ENCODE results near the gene NID1.

GRCh38 chr1:236112332-236112627 is 47.4 kb upstream of the NID1 start:
- TF ChIP-seq, protein P1, sequence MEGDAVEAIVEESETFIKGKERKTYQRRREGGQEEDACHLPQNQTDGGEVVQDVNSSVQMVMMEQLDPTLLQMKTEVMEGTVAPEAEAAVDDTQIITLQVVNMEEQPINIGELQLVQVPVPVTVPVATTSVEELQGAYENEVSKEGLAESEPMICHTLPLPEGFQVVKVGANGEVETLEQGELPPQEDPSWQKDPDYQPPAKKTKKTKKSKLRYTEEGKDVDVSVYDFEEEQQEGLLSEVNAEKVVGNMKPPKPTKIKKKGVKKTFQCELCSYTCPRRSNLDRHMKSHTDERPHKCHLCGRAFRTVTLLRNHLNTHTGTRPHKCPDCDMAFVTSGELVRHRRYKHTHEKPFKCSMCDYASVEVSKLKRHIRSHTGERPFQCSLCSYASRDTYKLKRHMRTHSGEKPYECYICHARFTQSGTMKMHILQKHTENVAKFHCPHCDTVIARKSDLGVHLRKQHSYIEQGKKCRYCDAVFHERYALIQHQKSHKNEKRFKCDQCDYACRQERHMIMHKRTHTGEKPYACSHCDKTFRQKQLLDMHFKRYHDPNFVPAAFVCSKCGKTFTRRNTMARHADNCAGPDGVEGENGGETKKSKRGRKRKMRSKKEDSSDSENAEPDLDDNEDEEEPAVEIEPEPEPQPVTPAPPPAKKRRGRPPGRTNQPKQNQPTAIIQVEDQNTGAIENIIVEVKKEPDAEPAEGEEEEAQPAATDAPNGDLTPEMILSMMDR (IDR thresholded peaks at IDR 0.05): no peak
- TF ChIP-seq POLR2A (IDR thresholded peaks at IDR 0.05): no peak
